ENCODE data around the gene ATP5PB. TPM values are rescaled to one million over a fixed set of nuclear protein-coding genes. Genes with fewer than 3 reads are reported as not detected.

ATP5PB gene
- total and polyA plus RNA-seq, 4 donors: 194 to 256 (median 203) TPM

DNA sequence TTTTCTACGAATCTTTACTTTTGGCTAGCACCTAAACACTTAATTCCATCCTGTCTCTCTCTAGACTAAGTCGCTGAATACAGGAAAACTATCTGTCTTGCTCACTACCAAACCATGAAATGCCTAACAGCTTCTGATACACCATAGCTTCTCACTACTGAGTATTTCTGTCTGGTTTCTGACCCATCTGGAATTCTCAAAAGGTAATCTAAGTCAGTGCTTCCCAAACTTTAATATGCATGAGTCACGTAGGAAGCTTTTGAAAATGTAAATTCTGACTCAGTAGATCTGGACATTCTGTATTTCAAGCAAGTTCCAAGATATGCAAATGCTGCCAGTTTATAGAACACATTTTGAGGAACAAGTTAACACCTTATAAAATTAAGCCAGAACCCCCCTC is 12.5 kb upstream of the ATP5PB start:
- peaks cover 0 to 6% (median 0%) of the 10 kb centered on the region in 3 donors for H3K27me3 ChIP-seq (ENCODE audit: control insufficient read depth in 3 of 3, insufficient read depth in 3 of 3, low read length in 2 of 3)
- H3K36me3 ChIP-seq (ENCODE audit: control insufficient read depth in 4 of 4, insufficient read depth in 4 of 4, low read length in 4 of 4): peaks cover 11 to 18% (median 14%) of the 10 kb centered on the region in 4 donors
- no peak overlapping the region for H3K9ac ChIP-seq (ENCODE audit: insufficient read depth in 1 of 2, low read length in 2 of 2)
- H3K27ac ChIP-seq (ENCODE audit: low read depth in 1 of 2, low read length in 1 of 2): no peak overlapping the region
- 72 to 95% methylated on average over 3 of the region's 3 CpGs for WGBS, 2 donors
- ATAC-seq (ENCODE audit: insufficient read depth, low FRiP score): no peak
- no peak overlapping the region for H3K4me3 ChIP-seq
- TF ChIP-seq, protein P1, sequence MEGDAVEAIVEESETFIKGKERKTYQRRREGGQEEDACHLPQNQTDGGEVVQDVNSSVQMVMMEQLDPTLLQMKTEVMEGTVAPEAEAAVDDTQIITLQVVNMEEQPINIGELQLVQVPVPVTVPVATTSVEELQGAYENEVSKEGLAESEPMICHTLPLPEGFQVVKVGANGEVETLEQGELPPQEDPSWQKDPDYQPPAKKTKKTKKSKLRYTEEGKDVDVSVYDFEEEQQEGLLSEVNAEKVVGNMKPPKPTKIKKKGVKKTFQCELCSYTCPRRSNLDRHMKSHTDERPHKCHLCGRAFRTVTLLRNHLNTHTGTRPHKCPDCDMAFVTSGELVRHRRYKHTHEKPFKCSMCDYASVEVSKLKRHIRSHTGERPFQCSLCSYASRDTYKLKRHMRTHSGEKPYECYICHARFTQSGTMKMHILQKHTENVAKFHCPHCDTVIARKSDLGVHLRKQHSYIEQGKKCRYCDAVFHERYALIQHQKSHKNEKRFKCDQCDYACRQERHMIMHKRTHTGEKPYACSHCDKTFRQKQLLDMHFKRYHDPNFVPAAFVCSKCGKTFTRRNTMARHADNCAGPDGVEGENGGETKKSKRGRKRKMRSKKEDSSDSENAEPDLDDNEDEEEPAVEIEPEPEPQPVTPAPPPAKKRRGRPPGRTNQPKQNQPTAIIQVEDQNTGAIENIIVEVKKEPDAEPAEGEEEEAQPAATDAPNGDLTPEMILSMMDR (IDR thresholded peaks at IDR 0.05; ENCODE audit: control extremely low read depth, extremely low read depth): no peak
- H3K9me3 ChIP-seq (ENCODE audit: control insufficient read depth in 4 of 4, insufficient read depth in 3 of 4, low read length in 3 of 4): no peaks in the 10 kb centered on the region
- no peaks in the 10 kb centered on the region for H3K4me1 ChIP-seq (ENCODE audit: control insufficient read depth in 5 of 5, insufficient read depth in 5 of 5, low read length in 5 of 5)
- DNase-seq: no peak

DNA sequence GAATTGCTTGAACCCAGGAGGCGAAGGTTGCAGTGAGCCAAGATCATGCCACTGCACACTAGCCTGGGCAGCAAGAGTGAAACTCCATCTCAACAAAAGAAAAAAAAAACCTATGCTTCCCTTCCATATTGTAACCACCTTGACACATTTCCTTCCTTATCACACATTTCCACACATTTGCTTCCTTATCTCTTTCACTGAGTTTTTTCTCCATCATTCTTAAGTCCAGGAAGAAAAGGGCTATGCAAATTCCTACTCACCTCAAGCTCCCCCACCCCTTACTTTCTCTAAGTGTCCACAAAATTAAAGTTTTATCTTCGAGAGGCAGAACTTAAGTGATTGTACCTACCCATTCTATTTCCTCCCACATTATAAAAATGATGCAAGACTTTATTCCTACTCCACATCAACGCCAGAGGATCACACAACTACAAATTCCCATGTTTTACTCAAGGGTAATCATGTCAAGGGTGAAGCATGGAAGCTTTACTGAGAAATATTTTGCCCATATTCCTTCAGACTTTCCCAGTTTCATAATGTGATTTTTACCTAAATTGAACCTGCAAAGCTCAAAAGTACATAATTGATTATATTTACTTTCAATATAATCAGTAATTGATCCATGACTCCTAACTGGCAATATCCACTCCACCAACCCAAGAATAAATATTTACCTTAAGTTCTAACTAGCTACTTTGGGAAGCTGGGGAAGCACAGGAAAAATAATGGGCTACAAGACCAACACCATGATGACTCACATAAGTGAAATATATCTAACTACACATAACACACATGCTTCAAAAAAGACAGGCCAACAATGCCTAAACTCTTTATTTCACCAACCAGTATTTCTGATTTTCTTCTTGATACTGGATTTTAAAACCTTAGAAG is 9.6 kb upstream of the ATP5PB start:
- ATAC-seq (ENCODE audit: insufficient read depth, low FRiP score): no peak
- DNase-seq: no peak
- no peaks in the 10 kb centered on the region for H3K4me1 ChIP-seq (ENCODE audit: control insufficient read depth in 5 of 5, insufficient read depth in 5 of 5, low read length in 5 of 5)
- H3K36me3 ChIP-seq (ENCODE audit: control insufficient read depth in 4 of 4, insufficient read depth in 4 of 4, low read length in 4 of 4): peaks cover 27 to 34% (median 33%) of the 10 kb centered on the region in 4 donors
- H3K4me3 ChIP-seq: no peak overlapping the region
- TF ChIP-seq, protein P1 (IDR thresholded peaks at IDR 0.05; ENCODE audit: control extremely low read depth, extremely low read depth): no peak
- no peak overlapping the region for H3K27ac ChIP-seq (ENCODE audit: low read depth in 1 of 2, low read length in 1 of 2)
- WGBS, 2 donors: 53 to 76% methylated on average over 3 of the region's 3 CpGs
- no peaks in the 10 kb centered on the region for H3K9me3 ChIP-seq (ENCODE audit: control insufficient read depth in 4 of 4, insufficient read depth in 3 of 4, low read length in 3 of 4)
- no peak overlapping the region for H3K9ac ChIP-seq (ENCODE audit: insufficient read depth in 1 of 2, low read length in 2 of 2)
- no peaks in the 10 kb centered on the region for H3K27me3 ChIP-seq (ENCODE audit: control insufficient read depth in 3 of 3, insufficient read depth in 3 of 3, low read length in 2 of 3)

DNA sequence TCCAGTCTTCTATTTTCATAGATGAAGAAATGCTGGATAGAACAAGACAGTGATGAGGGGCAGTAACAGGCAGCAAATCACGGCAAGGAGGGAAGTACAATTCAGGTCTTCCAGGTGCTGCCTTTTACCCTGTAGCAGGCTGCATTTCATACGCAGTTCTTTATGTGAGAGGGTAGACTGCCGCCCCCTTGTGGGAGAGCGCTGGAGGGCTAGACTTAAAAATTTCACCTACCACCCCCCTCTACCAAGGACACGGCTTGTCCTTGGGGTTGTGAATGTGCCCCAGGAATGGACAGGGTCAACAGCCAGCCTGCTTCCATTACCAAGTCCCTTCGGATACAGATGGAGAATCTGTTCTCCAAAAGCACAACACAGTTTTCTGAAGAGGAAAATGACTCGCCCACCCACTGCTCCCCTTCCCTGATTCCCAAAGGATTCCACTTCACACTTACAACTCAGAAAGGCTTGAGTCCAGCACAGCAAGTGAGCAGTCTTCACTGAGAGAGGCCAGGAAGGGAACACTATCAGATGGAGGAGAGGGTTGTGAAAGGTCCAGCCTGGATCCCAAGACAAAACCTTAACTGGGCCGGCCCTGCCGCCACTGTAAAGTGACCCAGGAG is 7.6 kb upstream of the ATP5PB start:
- Histone ChIP-seq H3K9ac (ENCODE audit: insufficient read depth in 1 of 2, low read length in 2 of 2) (no peak overlapping the region), H3K27me3 (ENCODE audit: control insufficient read depth in 3 of 3, insufficient read depth in 3 of 3, low read length in 2 of 3) (no peaks in the 10 kb centered on the region), H3K4me1 (ENCODE audit: control insufficient read depth in 5 of 5, insufficient read depth in 5 of 5, low read length in 5 of 5) (no peaks in the 10 kb centered on the region), H3K4me3 (no peak overlapping the region), H3K9me3 (ENCODE audit: control insufficient read depth in 4 of 4, insufficient read depth in 3 of 4, low read length in 3 of 4) (no peaks in the 10 kb centered on the region), H3K27ac (ENCODE audit: low read depth in 1 of 2, low read length in 1 of 2) (no peak overlapping the region), H3K36me3 (ENCODE audit: control insufficient read depth in 4 of 4, insufficient read depth in 4 of 4, low read length in 4 of 4) (peaks cover 31 to 42% (median 40%) of the 10 kb centered on the region in 4 donors)
- DNase-seq: peak in 2 of 3 donors; percentile 32 to 43
- no peak for ATAC-seq (ENCODE audit: insufficient read depth, low FRiP score)
- 72% methylated on average over 9 of the region's 9 CpGs for WGBS, 2 donors
- TF ChIP-seq, protein P1 (IDR thresholded peaks at IDR 0.05; ENCODE audit: control extremely low read depth, extremely low read depth): peak; percentile 5
